CD4-positive, alpha-beta memory T cell (primary cell): ENCODE results near the gene TWIST2. TPM values are rescaled to one million over a fixed set of nuclear protein-coding genes. Genes with fewer than 3 reads are reported as not detected.

ENCODE experiments used
- CTCF ChIA-PET: fragments of 350-600 bp; sonication (Branson Sonifier 250); formaldehyde crosslinking; loops from one replicate; lab custom pipeline; 2021; ENCODE audit warnings: inconsistent platforms; ENCODE audit not compliant: partially characterized antibody; lab: Charles Lee
- POLR2A ChIA-PET: fragments of 350-600 bp; sonication (Branson Sonifier 250); formaldehyde crosslinking; loops from one replicate; lab custom pipeline; 2021; ENCODE audit not compliant: partially characterized antibody; lab: Charles Lee
- DNase-seq, 5 donors: peaks; one replicate each; pipeline versions ENCODE4 v3.0.0 to v3.0.0-alpha.2; 2020 to 2022; ENCODE audit warnings: mixed read lengths in 1 of 5
- H3K27ac ChIP-seq: one replicate; pipeline ENCODE4 v1.7.0; 2013; ENCODE audit warnings: low read depth, low read length
- H3K27me3 ChIP-seq: 2 replicates; pipeline ENCODE4 v1.7.0; 2013; ENCODE audit warnings: mild to moderate bottlenecking, low read length, moderate library complexity; ENCODE audit not compliant: insufficient read depth
- H3K36me3 ChIP-seq: 2 replicates; pipeline ENCODE4 v1.7.0; 2013; ENCODE audit warnings: mild to moderate bottlenecking, low read length, moderate library complexity; ENCODE audit not compliant: insufficient read depth
- H3K4me1 ChIP-seq: 2 replicates; pipeline ENCODE4 v1.7.0; 2013; ENCODE audit warnings: mild to moderate bottlenecking, low read length, moderate library complexity; ENCODE audit not compliant: insufficient read depth
- H3K4me3 ChIP-seq, 2 donors: one replicate each; pipeline ENCODE4 v1.7.0; 2013; ENCODE audit warnings: low read length in 2 of 2, mild to moderate bottlenecking in 1 of 2
- H3K9me3 ChIP-seq, 2 donors: one replicate each; pipeline ENCODE4 v1.7.0; 2013; ENCODE audit warnings: low read length in 2 of 2, control low read depth in 1 of 2; ENCODE audit not compliant: control insufficient read depth in 1 of 2
- H3K27ac Mint-ChIP-seq, 7 donors: one replicate each; pipeline ENCODE4 v1.8.0; 2020 to 2021; ENCODE audit warnings: mixed read lengths in 7 of 7, mild to moderate bottlenecking in 6 of 7, inconsistent platforms in 3 of 7, moderate library complexity in 3 of 7
- H3K27me3 Mint-ChIP-seq, 2 donors: one replicate each; pipeline ENCODE4 v1.8.0; 2020 to 2021; ENCODE audit warnings: mixed read lengths in 2 of 2
- H3K36me3 Mint-ChIP-seq, 2 donors: one replicate each; pipeline ENCODE4 v1.8.0; 2020 to 2021; ENCODE audit warnings: mixed read lengths in 2 of 2, inconsistent platforms in 1 of 2, mild to moderate bottlenecking in 1 of 2
- H3K4me1 Mint-ChIP-seq, 4 donors: one replicate each; pipeline ENCODE4 v1.8.0; 2020 to 2021; ENCODE audit warnings: mixed read lengths in 4 of 4, mild to moderate bottlenecking in 1 of 4
- H3K4me3 Mint-ChIP-seq, 8 donors: one replicate each; pipeline ENCODE4 v1.8.0; 2020 to 2021; ENCODE audit warnings: mixed read lengths in 8 of 8, mild to moderate bottlenecking in 7 of 8, moderate library complexity in 6 of 8, inconsistent platforms in 3 of 8
- H3K9me3 Mint-ChIP-seq, 8 donors: one replicate each; pipeline ENCODE4 v1.8.0; 2020 to 2021; ENCODE audit warnings: mixed read lengths in 8 of 8, mild to moderate bottlenecking in 5 of 8, inconsistent platforms in 3 of 8, moderate library complexity in 1 of 8
- intact Hi-C: fragments of 100-400 bp; cut with micrococcal nuclease; formaldehyde crosslinking; loops from one replicate; pipeline ENCODE4 v1.15.1; 2023
- polyA plus RNA-seq, 2 donors: library from polyadenylated mRNA; unstranded; fragments of 300-500 nt; fragmentation: Illumina TruSeq; gene quantifications; one replicate each; pipeline ENCODE4 v1.2.3, GENCODE V29; 2021
- total RNA-seq, 2 experiments: library from RNA; stranded (reverse); gene quantifications; one replicate each; pipeline ENCODE4 v1.2.3, GENCODE V29; 2021

Gene TWIST2
- total and polyA plus RNA-seq, 4 experiments from 2014 or later, result not detected

- peaks cover 0 to 3% of the 10 kb centered on the region in 2 donors for H3K27me3 Mint-ChIP-seq
- DNase-seq, result no peak
- intact Hi-C loops, result no loop called here
- peaks cover 0 to 2% (median 0%) of the 10 kb centered on the region in 8 donors for H3K9me3 Mint-ChIP-seq
- Histone ChIP-seq H3K9me3 (no peaks in the 10 kb centered on the region), H3K4me3 (no peak overlapping the region), H3K27ac (no peak overlapping the region), H3K4me1 (no peaks in the 10 kb centered on the region), H3K27me3 (no peaks in the 10 kb centered on the region), H3K36me3 (no peaks in the 10 kb centered on the region)
- H3K4me3 Mint-ChIP-seq, result no peak overlapping the region
- ChIA-PET CTCF (no interaction called here), POLR2A (no interaction called here)
- peaks cover 0 to 2% (median 0%) of the 10 kb centered on the region in 4 donors for H3K4me1 Mint-ChIP-seq
- no peaks in the 10 kb centered on the region for H3K36me3 Mint-ChIP-seq
- no peak overlapping the region for H3K27ac Mint-ChIP-seq
These were observed 59.9 kb downstream of the TWIST2 start for GRCh38 chr2:238907717-238908173.

GRCh38 chr2:238908960-238909951, 61.4 kb downstream of the TWIST2 start:
- no peaks in the 10 kb centered on the region for H3K4me1 ChIP-seq
- H3K27me3 ChIP-seq, result no peaks in the 10 kb centered on the region
- H3K36me3 ChIP-seq, result no peaks in the 10 kb centered on the region
- ChIA-PET CTCF (no interaction called here), POLR2A (no interaction called here)
- no peak for DNase-seq
- Mint-ChIP-seq H3K9me3 (peaks cover 0 to 2% (median 0%) of the 10 kb centered on the region in 8 donors), H3K27me3 (peaks cover 2 to 3% of the 10 kb centered on the region in 2 donors), H3K36me3 (no peaks in the 10 kb centered on the region), H3K27ac (no peak overlapping the region), H3K4me1 (peaks cover 0 to 2% (median 0%) of the 10 kb centered on the region in 4 donors), H3K4me3 (no peak overlapping the region)
- no peaks in the 10 kb centered on the region for H3K9me3 ChIP-seq
- intact Hi-C loops, result no loop called here
- no peak overlapping the region for H3K27ac ChIP-seq
- no peak overlapping the region for H3K4me3 ChIP-seq

- no peaks in the 10 kb centered on the region for H3K27me3 ChIP-seq
- no peaks in the 10 kb centered on the region for H3K4me1 ChIP-seq
- peaks cover 3% of the 10 kb centered on the region in 2 donors for H3K27me3 Mint-ChIP-seq
- intact Hi-C loops, result no loop called here
- ChIA-PET POLR2A (no interaction called here), CTCF (no interaction called here)
- no peak overlapping the region for H3K4me3 ChIP-seq
- no peaks in the 10 kb centered on the region for H3K36me3 Mint-ChIP-seq
- peaks cover 0 to 2% (median 0%) of the 10 kb centered on the region in 4 donors for H3K4me1 Mint-ChIP-seq
- no peak overlapping the region for H3K4me3 Mint-ChIP-seq
- H3K9me3 ChIP-seq, result no peaks in the 10 kb centered on the region
- no peaks in the 10 kb centered on the region for H3K36me3 ChIP-seq
- DNase-seq, result no peak
- no peak overlapping the region for H3K27ac ChIP-seq
- peaks cover 0 to 2% (median 0%) of the 10 kb centered on the region in 8 donors for H3K9me3 Mint-ChIP-seq
- no peak overlapping the region for H3K27ac Mint-ChIP-seq
These were observed 63.0 kb downstream of the TWIST2 start for GRCh38 chr2:238910751-238911351.

- CTCF ChIA-PET, result no interaction called here
These were observed 63.7 kb downstream of the TWIST2 start for GRCh38 chr2:238911376-238912227.

GRCh38 chr2:238912228-238912915, 64.5 kb downstream of the TWIST2 start:
- no peaks in the 10 kb centered on the region for H3K36me3 Mint-ChIP-seq
- H3K27ac ChIP-seq, result no peak overlapping the region
- no peak overlapping the region for H3K4me3 ChIP-seq
- intact Hi-C loops, result no loop called here
- peaks cover 1 to 7% of the 10 kb centered on the region in 2 donors for H3K27me3 Mint-ChIP-seq
- DNase-seq, result no peak
- no peaks in the 10 kb centered on the region for H3K4me1 ChIP-seq
- no peaks in the 10 kb centered on the region for H3K36me3 ChIP-seq
- H3K4me3 Mint-ChIP-seq, result no peak overlapping the region
- H3K27ac Mint-ChIP-seq, result no peak overlapping the region
- H3K27me3 ChIP-seq, result no peaks in the 10 kb centered on the region
- H3K9me3 Mint-ChIP-seq, result peaks cover 0 to 2% (median 0%) of the 10 kb centered on the region in 8 donors
- POLR2A ChIA-PET, result no interaction called here
- no peaks in the 10 kb centered on the region for H3K9me3 ChIP-seq
- H3K4me1 Mint-ChIP-seq, result no peaks in the 10 kb centered on the region
- CTCF ChIA-PET, result no interaction called here

More at GRCh38 chr2:238911376-238912227, 63.7 kb downstream of the TWIST2 start:
- H3K27ac ChIP-seq, result no peak overlapping the region
- H3K27me3 Mint-ChIP-seq, result peaks cover 1 to 7% of the 10 kb centered on the region in 2 donors
- H3K4me1 Mint-ChIP-seq, result no peaks in the 10 kb centered on the region
- peaks cover 0 to 2% (median 0%) of the 10 kb centered on the region in 8 donors for H3K9me3 Mint-ChIP-seq
- intact Hi-C loops, result no loop called here
- H3K36me3 Mint-ChIP-seq, result no peaks in the 10 kb centered on the region
- no peaks in the 10 kb centered on the region for H3K9me3 ChIP-seq
- no peak overlapping the region for H3K4me3 Mint-ChIP-seq
- no peak overlapping the region for H3K27ac Mint-ChIP-seq
- no peak overlapping the region for H3K4me3 ChIP-seq
- no peak for DNase-seq
- no peaks in the 10 kb centered on the region for H3K36me3 ChIP-seq
- POLR2A ChIA-PET, result no interaction called here
- H3K4me1 ChIP-seq, result no peaks in the 10 kb centered on the region
- no peaks in the 10 kb centered on the region for H3K27me3 ChIP-seq

GRCh38 chr2:238912916-238913875, 65.3 kb downstream of the TWIST2 start:
- Histone ChIP-seq H3K4me1 (no peaks in the 10 kb centered on the region), H3K9me3 (no peaks in the 10 kb centered on the region), H3K36me3 (no peaks in the 10 kb centered on the region), H3K27ac (no peak overlapping the region), H3K27me3 (no peaks in the 10 kb centered on the region), H3K4me3 (no peak overlapping the region)
- DNase-seq, result no peak
- Mint-ChIP-seq H3K36me3 (no peaks in the 10 kb centered on the region), H3K4me1 (no peaks in the 10 kb centered on the region), H3K4me3 (no peak overlapping the region), H3K9me3 (peaks cover 0 to 2% (median 0%) of the 10 kb centered on the region in 8 donors), H3K27ac (no peak overlapping the region), H3K27me3 (peaks cover 1 to 8% of the 10 kb centered on the region in 2 donors)
- ChIA-PET POLR2A (no interaction called here), CTCF (no interaction called here)
- intact Hi-C loops, result no loop called here
